ENCODE results near the gene SLIT3. TPM values are rescaled to one million over a fixed set of nuclear protein-coding genes. Genes with fewer than 3 reads are reported as not detected.

SLIT3 gene
- total RNA-seq, 1 donor from 2014 or later: 0.75 TPM

- DNase-seq (ENCODE audit: low spot score): no peak
- ATAC-seq: no peak
These were observed 392.7 kb downstream of the SLIT3 start for GRCh38 chr5:168908207-168908606.

GRCh38 chr5:168903061-168903460 is 397.9 kb downstream of the SLIT3 start:
- ATAC-seq (no peak), DNase-seq (ENCODE audit: low spot score) (no peak)

- no peak for ATAC-seq
- no peak for DNase-seq (ENCODE audit: low spot score)
These were observed 401.3 kb downstream of the SLIT3 start for GRCh38 chr5:168899673-168900072.

- no peak for ATAC-seq
These were observed 401.7 kb downstream of the SLIT3 start for GRCh38 chr5:168899264-168899663.

GRCh38 chr5:168898247-168898911 is 402.6 kb downstream of the SLIT3 start:
- ATAC-seq (no peak), DNase-seq (ENCODE audit: low spot score) (no peak)

More at GRCh38 chr5:168899264-168899663, 401.7 kb downstream of the SLIT3 start:
- no peak for DNase-seq (ENCODE audit: low spot score)

- DNase-seq (ENCODE audit: low spot score) (no peak), ATAC-seq (no peak)
These were observed 403.4 kb downstream of the SLIT3 start for GRCh38 chr5:168897387-168898122.

- no peak for ATAC-seq
- DNase-seq (ENCODE audit: low spot score): no peak
These were observed 405.5 kb downstream of the SLIT3 start for GRCh38 chr5:168895295-168896071.

- DNase-seq (ENCODE audit: low spot score) (no peak), ATAC-seq (no peak)
These were observed 407.7 kb downstream of the SLIT3 start for GRCh38 chr5:168893283-168893682.

GRCh38 chr5:168892618-168893186 is 408.2 kb downstream of the SLIT3 start:
- no peak for ATAC-seq
- DNase-seq (ENCODE audit: low spot score): no peak

- DNase-seq (ENCODE audit: low spot score) (no peak), ATAC-seq (no peak)
These were observed 409.8 kb downstream of the SLIT3 start for GRCh38 chr5:168890816-168891812.

- DNase-seq (ENCODE audit: low spot score): no peak
- ATAC-seq: no peak
These were observed 411.9 kb downstream of the SLIT3 start for GRCh38 chr5:168889039-168889438.

GRCh38 chr5:168887931-168888330 is 413.0 kb downstream of the SLIT3 start:
- DNase-seq (ENCODE audit: low spot score) (no peak), ATAC-seq (no peak)

GRCh38 chr5:168886157-168886556 is 414.8 kb downstream of the SLIT3 start:
- no peak for ATAC-seq
- DNase-seq (ENCODE audit: low spot score): no peak

GRCh38 chr5:168885324-168886120 is 415.4 kb downstream of the SLIT3 start:
- no peak for DNase-seq (ENCODE audit: low spot score)
- no peak for ATAC-seq

- DNase-seq (ENCODE audit: low spot score) (no peak), ATAC-seq (no peak)
These were observed 416.9 kb downstream of the SLIT3 start for GRCh38 chr5:168883991-168884390.

- ATAC-seq: no peak
- DNase-seq (ENCODE audit: low spot score): no peak
These were observed 417.6 kb downstream of the SLIT3 start for GRCh38 chr5:168883281-168883741.

- DNase-seq (ENCODE audit: low spot score) (no peak), ATAC-seq (no peak)
These were observed 418.7 kb downstream of the SLIT3 start for GRCh38 chr5:168882283-168882682.

GRCh38 chr5:168881427-168882149 is 419.4 kb downstream of the SLIT3 start:
- DNase-seq (ENCODE audit: low spot score) (no peak), ATAC-seq (no peak)

GRCh38 chr5:168879929-168880328 is 421.0 kb downstream of the SLIT3 start:
- DNase-seq (ENCODE audit: low spot score) (no peak), ATAC-seq (peak; percentile 78)

Data from left lobe of liver (tissue), 2 donors.